Measurements from ENCODE around the gene MATN4. TPM values are rescaled to one million over a fixed set of nuclear protein-coding genes. Genes with fewer than 3 reads are reported as not detected.
A peak's percentile ranks its signal among the peaks of the same experiment; 100 is the strongest.

MATN4 gene
- total RNA-seq, 1 donor from 2014 or later: 0.10 TPM

DNA sequence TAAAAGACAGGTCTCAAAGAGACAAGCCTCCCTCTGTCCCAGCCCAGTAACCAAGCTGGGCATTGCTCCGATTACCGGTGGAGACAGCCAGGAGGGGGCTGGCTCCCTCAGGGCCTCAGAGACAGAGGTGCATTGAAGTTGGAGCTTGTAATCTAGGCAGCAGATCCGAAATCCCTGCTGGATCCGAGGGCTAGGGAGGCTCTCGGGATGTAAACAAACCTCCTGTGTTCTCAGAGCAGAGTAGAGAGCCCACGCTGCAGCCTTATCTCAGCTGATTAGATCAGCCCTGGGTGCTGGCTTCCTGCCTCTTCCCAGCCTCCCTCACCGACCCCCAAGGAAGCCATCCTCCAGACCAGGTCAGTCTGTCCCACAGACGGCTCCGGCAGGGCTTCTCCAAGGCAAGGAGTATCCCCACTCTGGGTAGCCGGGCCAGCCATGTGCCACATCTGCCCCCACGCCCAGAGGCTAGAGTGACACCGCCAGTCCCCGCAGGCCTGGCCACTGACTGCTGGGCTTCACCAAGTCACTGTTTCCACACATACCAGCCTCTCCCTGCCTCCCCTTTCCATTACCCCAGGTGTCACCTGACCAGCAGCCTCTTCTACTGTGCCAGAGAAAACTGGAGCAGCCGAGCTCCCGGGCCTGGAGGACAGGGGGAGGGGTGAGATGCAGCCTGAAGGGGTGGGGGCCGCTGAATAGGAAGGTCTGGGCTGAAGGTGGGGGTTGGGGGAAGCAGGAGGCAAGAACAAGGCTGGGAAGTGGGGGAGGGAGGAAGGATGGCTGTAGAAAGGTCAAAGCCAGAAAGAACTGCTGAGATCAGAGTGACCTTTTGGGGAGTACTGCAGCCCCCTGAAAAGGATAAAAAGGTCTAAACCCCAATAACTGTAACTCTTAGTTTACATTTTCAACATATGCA is 34.1 kb upstream of the MATN4 start:
- DNase-seq (ENCODE audit: low spot score): no peak
- no peaks in the 10 kb centered on the region for H3K27me3 Mint-ChIP-seq (ENCODE audit: low read depth)
- H3K27ac Mint-ChIP-seq (ENCODE audit: unreplicated experiment): peak overlapping the region; percentile 96
- TF ChIP-seq, protein P1, sequence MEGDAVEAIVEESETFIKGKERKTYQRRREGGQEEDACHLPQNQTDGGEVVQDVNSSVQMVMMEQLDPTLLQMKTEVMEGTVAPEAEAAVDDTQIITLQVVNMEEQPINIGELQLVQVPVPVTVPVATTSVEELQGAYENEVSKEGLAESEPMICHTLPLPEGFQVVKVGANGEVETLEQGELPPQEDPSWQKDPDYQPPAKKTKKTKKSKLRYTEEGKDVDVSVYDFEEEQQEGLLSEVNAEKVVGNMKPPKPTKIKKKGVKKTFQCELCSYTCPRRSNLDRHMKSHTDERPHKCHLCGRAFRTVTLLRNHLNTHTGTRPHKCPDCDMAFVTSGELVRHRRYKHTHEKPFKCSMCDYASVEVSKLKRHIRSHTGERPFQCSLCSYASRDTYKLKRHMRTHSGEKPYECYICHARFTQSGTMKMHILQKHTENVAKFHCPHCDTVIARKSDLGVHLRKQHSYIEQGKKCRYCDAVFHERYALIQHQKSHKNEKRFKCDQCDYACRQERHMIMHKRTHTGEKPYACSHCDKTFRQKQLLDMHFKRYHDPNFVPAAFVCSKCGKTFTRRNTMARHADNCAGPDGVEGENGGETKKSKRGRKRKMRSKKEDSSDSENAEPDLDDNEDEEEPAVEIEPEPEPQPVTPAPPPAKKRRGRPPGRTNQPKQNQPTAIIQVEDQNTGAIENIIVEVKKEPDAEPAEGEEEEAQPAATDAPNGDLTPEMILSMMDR (IDR thresholded peaks at IDR 0.05): no peak
- H3K36me3 Mint-ChIP-seq (ENCODE audit: low read depth): no peaks in the 10 kb centered on the region
- no peaks in the 10 kb centered on the region for H3K9me3 Mint-ChIP-seq (ENCODE audit: low read depth)
- peaks cover 90% of the 10 kb centered on the region for H3K4me1 Mint-ChIP-seq (ENCODE audit: low read depth)
- H3K4me3 Mint-ChIP-seq (ENCODE audit: unreplicated experiment): peak overlapping the region; percentile 40

DNA sequence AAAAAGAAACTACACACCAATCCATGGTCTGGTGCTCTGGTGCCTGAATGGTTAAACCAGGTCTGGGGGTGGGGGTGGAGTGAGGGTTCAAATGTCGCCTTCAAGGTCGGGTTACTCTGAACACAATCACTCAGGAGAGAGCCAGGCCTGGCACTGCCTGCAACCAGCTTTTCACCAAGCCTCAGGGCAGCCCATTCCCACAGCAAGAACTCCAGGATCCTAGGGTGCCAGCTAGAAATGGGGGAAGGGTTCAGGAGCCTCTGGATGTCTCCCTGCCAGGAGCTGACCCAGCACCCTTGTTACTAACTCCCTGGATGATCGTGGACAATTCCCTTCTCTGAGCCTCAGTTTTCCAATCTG is 33.5 kb upstream of the MATN4 start:
- TF ChIP-seq, protein P1 (IDR thresholded peaks at IDR 0.05): no peak
- Mint-ChIP-seq H3K9me3 (ENCODE audit: low read depth) (no peaks in the 10 kb centered on the region), H3K36me3 (ENCODE audit: low read depth) (no peaks in the 10 kb centered on the region), H3K27me3 (ENCODE audit: low read depth) (no peaks in the 10 kb centered on the region), H3K4me1 (ENCODE audit: low read depth) (peaks cover 90% of the 10 kb centered on the region), H3K27ac (ENCODE audit: unreplicated experiment) (peak overlapping the region; percentile 96), H3K4me3 (ENCODE audit: unreplicated experiment) (peak overlapping the region; percentile 40)
- DNase-seq (ENCODE audit: low spot score): no peak

DNA sequence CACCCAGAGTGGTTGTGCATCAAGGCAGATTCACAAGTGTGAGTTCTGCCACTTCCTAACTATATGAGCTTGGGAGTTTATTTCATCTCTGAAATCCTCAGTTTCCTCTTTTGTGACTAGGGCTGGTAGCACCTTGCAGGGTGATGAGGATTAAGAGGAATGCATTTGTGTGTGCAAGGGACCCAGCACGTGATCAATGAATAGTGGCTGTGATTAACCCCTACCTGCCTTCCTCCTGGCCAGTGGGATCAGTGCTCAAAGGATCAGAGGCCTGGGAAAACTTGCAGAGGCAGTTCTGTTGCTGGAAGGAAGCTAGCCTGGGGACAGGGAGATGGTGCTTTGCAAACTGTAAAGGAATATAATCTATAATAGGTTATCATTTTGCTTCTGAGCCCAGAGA is 32.9 kb upstream of the MATN4 start:
- H3K9me3 Mint-ChIP-seq (ENCODE audit: low read depth): no peaks in the 10 kb centered on the region

DNA sequence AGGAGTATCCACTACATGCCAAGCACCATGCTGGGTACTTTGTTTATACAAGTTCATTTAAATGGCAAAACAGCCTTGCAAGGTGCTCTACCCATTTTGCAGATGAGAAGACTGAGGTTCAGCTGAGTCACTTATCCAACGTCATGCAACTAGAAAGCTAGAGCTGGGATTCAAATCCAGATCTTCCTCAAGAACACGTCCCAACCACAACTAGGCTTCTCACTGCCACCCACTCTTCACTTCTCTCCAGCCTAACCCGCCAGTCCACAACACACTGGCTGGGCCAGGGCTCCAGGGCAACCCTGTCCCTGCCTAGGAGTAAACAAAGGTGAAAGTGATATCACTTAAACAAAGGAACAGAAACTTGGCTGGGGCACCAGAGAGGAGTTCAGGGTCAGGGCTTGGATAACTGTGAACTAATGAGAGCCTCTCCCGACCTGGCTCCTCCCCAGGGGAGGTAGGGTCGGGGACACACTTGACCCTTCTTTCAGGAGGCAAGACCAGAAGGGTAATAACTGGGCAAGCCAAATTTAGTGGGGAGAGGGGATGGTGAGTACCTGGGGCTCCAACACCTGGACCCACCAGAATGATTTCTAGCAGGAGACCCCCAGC is 32.2 kb upstream of the MATN4 start:
- TF ChIP-seq, protein P1 (IDR thresholded peaks at IDR 0.05): no peak
- Mint-ChIP-seq H3K4me3 (ENCODE audit: unreplicated experiment) (no peak overlapping the region), H3K27ac (ENCODE audit: unreplicated experiment) (no peak overlapping the region), H3K4me1 (ENCODE audit: low read depth) (peaks cover 90% of the 10 kb centered on the region), H3K36me3 (ENCODE audit: low read depth) (no peaks in the 10 kb centered on the region), H3K27me3 (ENCODE audit: low read depth) (no peaks in the 10 kb centered on the region), H3K9me3 (ENCODE audit: low read depth) (no peaks in the 10 kb centered on the region)
- DNase-seq (ENCODE audit: low spot score): no peak

More for the DNA sequence above, 32.9 kb upstream of the MATN4 start:
- Mint-ChIP-seq H3K36me3 (ENCODE audit: low read depth) (no peaks in the 10 kb centered on the region), H3K27ac (ENCODE audit: unreplicated experiment) (no peak overlapping the region), H3K27me3 (ENCODE audit: low read depth) (no peaks in the 10 kb centered on the region), H3K4me1 (ENCODE audit: low read depth) (peaks cover 90% of the 10 kb centered on the region), H3K4me3 (ENCODE audit: unreplicated experiment) (no peak overlapping the region)
- TF ChIP-seq, protein P1 (IDR thresholded peaks at IDR 0.05): no peak
- DNase-seq (ENCODE audit: low spot score): no peak

DNA sequence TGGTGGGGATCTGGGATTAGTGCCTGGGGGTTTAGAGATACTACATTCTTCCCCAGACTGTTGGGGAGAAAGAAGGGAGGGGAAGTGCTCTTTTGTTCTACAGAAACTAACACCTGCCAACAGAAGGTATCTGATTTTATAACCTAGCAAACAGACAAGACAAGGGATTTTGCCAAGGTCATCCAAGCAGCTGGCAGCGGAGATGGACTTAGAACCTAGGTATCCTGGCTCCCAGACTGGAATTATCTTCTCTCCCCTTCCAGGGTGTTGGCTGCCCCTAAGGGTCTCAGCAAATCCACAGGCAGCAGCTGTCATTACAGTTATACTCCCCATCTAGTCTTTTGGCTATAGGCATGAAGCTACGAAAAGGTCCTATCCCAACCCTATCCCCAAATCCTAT is 31.7 kb upstream of the MATN4 start:
- no peak for DNase-seq (ENCODE audit: low spot score)
- Mint-ChIP-seq H3K36me3 (ENCODE audit: low read depth) (no peaks in the 10 kb centered on the region), H3K4me1 (ENCODE audit: low read depth) (peaks cover 87% of the 10 kb centered on the region), H3K27ac (ENCODE audit: unreplicated experiment) (no peak overlapping the region), H3K4me3 (ENCODE audit: unreplicated experiment) (no peak overlapping the region), H3K9me3 (ENCODE audit: low read depth) (no peaks in the 10 kb centered on the region), H3K27me3 (ENCODE audit: low read depth) (no peaks in the 10 kb centered on the region)
- TF ChIP-seq, protein P1 (IDR thresholded peaks at IDR 0.05): no peak
